ENCODE data around the gene SUMO1. TPM values are rescaled to one million over a fixed set of nuclear protein-coding genes. Genes with fewer than 3 reads are reported as not detected.

Gene SUMO1
- total and polyA plus RNA-seq, 2 of the 8 experiments (the other 6 are each of a cell fraction or from before 2014, with no cell fraction given): 108 to 238 TPM

DNA sequence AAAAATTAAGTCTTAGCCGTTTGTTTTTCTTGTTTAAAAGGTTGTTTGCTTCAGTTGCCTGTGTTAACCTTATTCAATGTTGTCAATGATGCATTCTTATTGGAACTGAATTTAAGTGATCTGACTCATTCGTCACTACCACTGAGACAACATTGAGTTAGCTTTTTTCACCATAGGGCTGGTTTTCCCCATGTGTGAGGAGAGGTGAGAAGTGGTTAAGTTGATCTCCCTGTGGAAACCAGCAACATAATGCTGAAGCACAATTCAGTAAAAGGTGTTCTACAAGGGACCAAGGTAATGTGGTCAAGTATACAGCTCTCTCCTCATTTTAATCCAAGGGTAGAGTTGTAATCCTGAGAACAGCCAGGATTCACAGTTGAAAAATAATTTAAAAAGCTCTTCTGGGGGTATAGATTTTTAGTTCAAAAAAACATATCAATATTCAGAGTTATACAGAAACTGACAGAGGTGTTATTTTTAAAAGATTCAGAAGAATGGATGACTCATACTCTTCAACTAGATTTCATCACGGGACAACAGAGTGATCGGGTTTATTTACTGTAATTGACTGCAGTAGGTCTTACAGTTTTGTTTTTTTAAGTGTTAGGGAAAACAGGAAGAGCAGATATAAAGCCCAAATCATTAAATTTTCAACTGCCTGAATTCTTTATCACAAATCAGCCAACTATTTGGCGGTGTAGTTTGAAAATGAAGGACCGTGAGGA lies 39.8 kb upstream of the SUMO1 start:
- CTCF ChIA-PET (ENCODE audit: partially characterized antibody): interaction anchor here (0.5 to 3.6 kb wide), 22 partner anchors 8 to 1122 kb away, joined by 3 to 19 read pairs (median 4); no protein-coding TSS in a partner anchor
- FAIRE-seq: no peak
- Histone ChIP-seq H3K56ac (replicated peaks; ENCODE audit: insufficient read length, low read depth, low read length) (no peak overlapping the region), H2AFZ (ENCODE audit: low read length) (no peak overlapping the region), H2BK120ac (replicated peaks; ENCODE audit: low read depth, low read length) (no peak overlapping the region), H4K8ac (ENCODE audit: extremely low read depth, insufficient read depth, low read length) (no peak overlapping the region), H3K9ac (replicated peaks in 1 of 4; ENCODE audit: extremely low read depth in 1 of 4, low read depth in 3 of 4, low read length in 3 of 4) (no peak overlapping the region), H3K23me2 (ENCODE audit: low read depth, low read length) (no peaks in the 10 kb centered on the region), H3K79me2 (ENCODE audit: control insufficient read depth in 1 of 2, insufficient read depth in 2 of 2, low read length in 2 of 2) (peaks cover 6 to 89% of the 10 kb centered on the region in 2 experiments), H3K79me1 (ENCODE audit: low read depth, low read length) (no peaks in the 10 kb centered on the region; the same call in 1 of the 2 replicates), H4K5ac (ENCODE audit: insufficient read length, low read depth, low read length) (no peak overlapping the region), H3K4me3 (ENCODE audit: extremely low read depth in 1 of 4, insufficient read depth in 2 of 4, low read depth in 3 of 4, low read length in 4 of 4) (no peak overlapping the region), H2BK15ac (ENCODE audit: low read length) (no peak overlapping the region), H3K14ac (ENCODE audit: insufficient read length) (no peak overlapping the region), H3K23ac (ENCODE audit: insufficient read length) (no peak overlapping the region), H2BK20ac (ENCODE audit: low read length) (no peak overlapping the region), H3K36me3 (ENCODE audit: control insufficient read depth in 2 of 4, insufficient read depth in 4 of 4, low read length in 3 of 4) (peaks cover 16 to 71% (median 52%) of the 10 kb centered on the region in 4 experiments), H3K4me1 (replicated peaks in 1 of 4; ENCODE audit: control insufficient read depth in 3 of 4, insufficient read depth in 4 of 4, low read length in 3 of 4) (no peaks in the 10 kb centered on the region), H3K27ac (ENCODE audit: low read depth, low read length) (no peak overlapping the region), H3K4ac (replicated peaks; ENCODE audit: insufficient read length, low read depth, low read length) (no peak overlapping the region), H3K9me3 (ENCODE audit: insufficient read depth in 2 of 2, low read depth in 1 of 2, low read length in 1 of 2) (no peaks in the 10 kb centered on the region), H2BK12ac (ENCODE audit: low read depth, low read length) (no peak overlapping the region), H3K27me3 (replicated peaks in 1 of 4; ENCODE audit: control insufficient read depth in 3 of 4, extremely low read depth in 1 of 4, insufficient read depth in 3 of 4, low read length in 3 of 4) (no peaks in the 10 kb centered on the region), H4K91ac (replicated peaks; ENCODE audit: insufficient read length, low read length) (no peak overlapping the region), H3K4me2 (ENCODE audit: insufficient read depth in 1 of 2, low read depth in 2 of 2, low read length in 2 of 2) (no peak overlapping the region), H2AK5ac (ENCODE audit: low read depth, low read length) (no peak overlapping the region), H3K18ac (ENCODE audit: extremely low read depth, low read length) (no peak overlapping the region), H2BK5ac (ENCODE audit: low read depth, low read length) (no peak overlapping the region), H4K20me1 (replicated peaks in 1 of 2; ENCODE audit: control insufficient read depth in 1 of 2, insufficient read depth in 2 of 2, low read length in 2 of 2) (peaks cover 14 to 18% of the 10 kb centered on the region in 2 experiments)
- DNase-seq (ENCODE audit: low read depth in 1 of 2, low spot score in 2 of 2): no peak
- POLR2A ChIA-PET (ENCODE audit: partially characterized antibody): interaction anchor here (0.5 to 3.5 kb wide), 11 partner anchors 9 to 340 kb away, joined by 3 to 24 read pairs (median 4); partner anchors contain the start of gene SUMO1
- 94% methylated on average over 6 of the region's 6 CpGs; no CpG with 5 or more reads in 1 of the 2 experiments for WGBS, 2 experiments (ENCODE audit: extremely low coverage in 1 of 2, insufficient coverage in 1 of 2, insufficient read length in 1 of 2, insufficient replicate concordance in 2 of 2, low coverage in 1 of 2, low lambda C conversion rate in 2 of 2, missing lambda C conversion rate in 1 of 2)
- no peak for TF ChIP-seq SIN3A (conservative IDR thresholded peaks at IDR 0.05 in 1 of 2, IDR thresholded peaks at IDR 0.05 in 1 of 2; ENCODE audit: low read depth in 1 of 2, low read length in 2 of 2)
- TF ChIP-seq NRF1 (IDR thresholded peaks at IDR 0.05; ENCODE audit: low read depth, low read length): no peak
- TF ChIP-seq, protein P1, sequence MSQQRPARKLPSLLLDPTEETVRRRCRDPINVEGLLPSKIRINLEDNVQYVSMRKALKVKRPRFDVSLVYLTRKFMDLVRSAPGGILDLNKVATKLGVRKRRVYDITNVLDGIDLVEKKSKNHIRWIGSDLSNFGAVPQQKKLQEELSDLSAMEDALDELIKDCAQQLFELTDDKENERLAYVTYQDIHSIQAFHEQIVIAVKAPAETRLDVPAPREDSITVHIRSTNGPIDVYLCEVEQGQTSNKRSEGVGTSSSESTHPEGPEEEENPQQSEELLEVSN (IDR thresholded peaks at IDR 0.05): no peak
- no peak for TF ChIP-seq CHD1 (IDR thresholded peaks at IDR 0.05; ENCODE audit: low read depth, low read length)
